ENCODE data around the gene ADRA2B. TPM values are rescaled to one million over a fixed set of nuclear protein-coding genes. Genes with fewer than 3 reads are reported as not detected.

The ADRA2B gene
- total RNA-seq, 4 donors from 2014 or later: 2.1 to 6.0 (median 4.0) TPM

GRCh38 chr2:96112501-96113366, 3.6 kb downstream of the ADRA2B start:
- Histone ChIP-seq H3K27me3 (peaks cover 8 to 51% (median 19%) of the 10 kb centered on the region in 4 donors), H3K36me3 (no peaks in the 10 kb centered on the region), H3K4me3 (no peak overlapping the region), H3K4me1 (peaks cover 29 to 43% (median 35%) of the 10 kb centered on the region in 4 donors), H3K9me3 (no peaks in the 10 kb centered on the region), H3K27ac (replicated peaks in 1 of 4) (no peak overlapping the region)
- no peak for DNase-seq (ENCODE audit: extremely low spot score)
- 97% methylated on average over 9 of the region's 9 CpGs for WGBS
- TF ChIP-seq POLR2A (IDR thresholded peaks at IDR 0.05; ENCODE audit: low read depth) (no peak), EP300 (IDR thresholded peaks at IDR 0.05) (no peak), POLR2AphosphoS5 (IDR thresholded peaks at IDR 0.05) (no peak), CTCF (IDR thresholded peaks at IDR 0.05) (no peak)
- intact Hi-C loops (cut with DNase I): no loop called here

GRCh38 chr2:96111823-96112500, 4.4 kb downstream of the ADRA2B start:
- Histone ChIP-seq H3K27me3 (peaks cover 8 to 48% (median 13%) of the 10 kb centered on the region in 4 donors), H3K36me3 (no peaks in the 10 kb centered on the region), H3K4me1 (peaks cover 27 to 39% (median 31%) of the 10 kb centered on the region in 4 donors), H3K9me3 (no peaks in the 10 kb centered on the region), H3K27ac (replicated peaks in 1 of 4) (no peak overlapping the region), H3K4me3 (no peak overlapping the region)
- DNase-seq (ENCODE audit: extremely low spot score): no peak
- TF ChIP-seq POLR2A (IDR thresholded peaks at IDR 0.05; ENCODE audit: low read depth) (no peak), EP300 (IDR thresholded peaks at IDR 0.05) (no peak), CTCF (IDR thresholded peaks at IDR 0.05) (no peak), POLR2AphosphoS5 (IDR thresholded peaks at IDR 0.05) (no peak)
- intact Hi-C loops (cut with DNase I): no loop called here
- WGBS: 97% methylated on average over 6 of the region's 7 CpGs

- Histone ChIP-seq H3K36me3 (no peaks in the 10 kb centered on the region), H3K4me1 (peaks cover 21 to 32% (median 24%) of the 10 kb centered on the region in 4 donors), H3K27ac (replicated peaks in 1 of 4) (no peak overlapping the region), H3K4me3 (no peak overlapping the region), H3K9me3 (no peaks in the 10 kb centered on the region), H3K27me3 (peaks cover 2 to 41% (median 9%) of the 10 kb centered on the region in 4 donors)
- DNase-seq (ENCODE audit: extremely low spot score): no peak
- 89% methylated on average over 4 of the region's 4 CpGs for WGBS
- TF ChIP-seq POLR2AphosphoS5 (IDR thresholded peaks at IDR 0.05) (no peak), EP300 (IDR thresholded peaks at IDR 0.05) (no peak), POLR2A (IDR thresholded peaks at IDR 0.05; ENCODE audit: low read depth) (no peak), CTCF (IDR thresholded peaks at IDR 0.05) (no peak)
- intact Hi-C loops (cut with DNase I): no loop called here
Observed at GRCh38 chr2:96111257-96111640, 5.1 kb downstream of the ADRA2B start.

GRCh38 chr2:96110621-96111256, 5.6 kb downstream of the ADRA2B start:
- Histone ChIP-seq H3K27ac (replicated peaks in 1 of 4) (no peak overlapping the region), H3K27me3 (peaks cover 0 to 36% (median 4%) of the 10 kb centered on the region in 4 donors), H3K36me3 (no peaks in the 10 kb centered on the region), H3K4me3 (no peak overlapping the region), H3K9me3 (peaks cover 0 to 4% (median 3%) of the 10 kb centered on the region in 4 donors), H3K4me1 (peaks cover 18 to 27% (median 20%) of the 10 kb centered on the region in 4 donors)
- DNase-seq (ENCODE audit: extremely low spot score): no peak
- TF ChIP-seq EP300 (IDR thresholded peaks at IDR 0.05) (no peak), POLR2AphosphoS5 (IDR thresholded peaks at IDR 0.05) (no peak), CTCF (IDR thresholded peaks at IDR 0.05) (no peak), POLR2A (IDR thresholded peaks at IDR 0.05; ENCODE audit: low read depth) (no peak)
- WGBS: 87% methylated on average over 13 of the region's 13 CpGs
- intact Hi-C loops (cut with DNase I): no loop called here

Data from esophagus muscularis mucosa (tissue), 4 donors.